Gastroesophageal sphincter (tissue), 4 donors: ENCODE data around the gene CYFIP1. TPM values are rescaled to one million over a fixed set of nuclear protein-coding genes. Genes with fewer than 3 reads are reported as not detected.

Source experiments
- ATAC-seq: fragments of 150-250 bp; one replicate; pipeline ENCODE4 v1.9.1; 2016; ENCODE audit warnings: mild to moderate bottlenecking, moderate library complexity
- H3K27ac ChIP-seq, 4 donors: fragments of 200-600 bp; sonication (generic) in 3 of 4; 1 replicate in 3 of 4; 2 replicates in 1 of 4; pipeline ENCODE4 v1.5.1; 2016 to 2019
- H3K27me3 ChIP-seq: fragments of 200-600 bp; sonication (generic); one replicate; pipeline ENCODE4 v1.5.1; 2019
- H3K36me3 ChIP-seq, 2 donors: fragments of 200-600 bp; sonication (generic); one replicate each; pipeline ENCODE4 v1.5.1; 2019; ENCODE audit warnings: control low read depth in 1 of 2
- H3K4me1 ChIP-seq, 3 donors: fragments of 200-600 bp; sonication (generic); 1 replicate in 2 of 3; 2 replicates in 1 of 3; pipeline ENCODE4 v1.5.1; 2016 to 2019; ENCODE audit warnings: control low read depth in 2 of 3
- H3K4me3 ChIP-seq, 2 donors: fragments of 200-600 bp; sonication (generic); one replicate each; pipeline ENCODE4 v1.5.1; 2019; ENCODE audit warnings: mild to moderate bottlenecking in 1 of 2, moderate library complexity in 1 of 2
- H3K9me3 ChIP-seq, 3 donors: fragments of 200-600 bp; sonication (generic); one replicate each; pipeline ENCODE4 v1.5.1; 2017 to 2019; ENCODE audit warnings: control low read depth in 2 of 3
- EP300 ChIP-seq: sonication (generic); formaldehyde crosslinking; IDR thresholded peaks from one replicate; pipeline ENCODE4 v1.6.1; 2017; ENCODE audit warnings: antibody characterized with exemption, mild to moderate bottlenecking
- POLR2A ChIP-seq, 2 donors: fragments of 450-650 bp; IDR thresholded peaks; one replicate each; pipeline ENCODE4 v1.6.1; 2017; ENCODE audit warnings: antibody characterized with exemption in 2 of 2, mild to moderate bottlenecking in 2 of 2, moderate library complexity in 1 of 2
- POLR2AphosphoS5 ChIP-seq: sonication (generic); formaldehyde crosslinking; IDR thresholded peaks from one replicate; pipeline ENCODE4 v1.6.1; 2017; ENCODE audit warnings: antibody characterized with exemption
- WGBS, 2 donors: methylation state at CpG; one replicate each; pipeline ENCODE4 v1.1.5; 2018; ENCODE audit warnings: low coverage in 1 of 2; 5-methylcytosine and 5-hydroxymethylcytosine counted together
- total RNA-seq, 4 donors: library from RNA; depleted of rRNA; stranded (reverse); fragments of >200 nt; gene quantifications; one replicate each; pipeline ENCODE4 v1.1.0, GENCODE V29; 2016
- TF ChIP-seq, protein P1 (sequence below), 4 experiments: fragments of 200-600 bp in 2 of 4; fragments of 450-650 bp in 2 of 4; sonication (generic) in 1 of 4; IDR thresholded peaks; one replicate each; pipeline ENCODE4 v1.5.1; 2017 to 2019; ENCODE audit warnings: antibody characterized with exemption in 4 of 4, mild to moderate bottlenecking in 2 of 4, moderate library complexity in 2 of 4

CYFIP1 gene
- total RNA-seq, 4 donors from 2014 or later = 82.3 to 116 (median 101) TPM

DNA sequence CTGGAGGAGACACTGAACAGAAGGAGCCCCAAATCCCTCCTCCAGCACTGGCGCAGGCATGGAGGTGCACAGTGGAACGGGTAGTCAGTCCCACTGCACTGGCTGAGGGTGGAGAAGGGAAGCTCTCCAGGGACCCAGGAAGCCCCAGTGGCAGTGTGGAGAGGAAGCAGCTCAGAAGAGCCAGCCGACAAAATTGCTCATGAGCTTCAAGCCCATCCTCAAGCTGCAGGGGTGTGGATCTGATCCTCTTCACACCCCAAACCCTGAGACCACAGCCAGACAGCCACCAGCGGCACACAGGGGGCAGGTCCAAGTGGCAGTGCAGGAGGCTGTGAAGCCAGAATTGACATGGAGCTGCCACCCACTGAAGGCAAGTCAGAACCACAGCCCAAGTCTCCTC lies 32.1 kb downstream of the CYFIP1 start:
- no peak for TF ChIP-seq EP300
- no peak for TF ChIP-seq POLR2AphosphoS5
- TF ChIP-seq, protein P1, sequence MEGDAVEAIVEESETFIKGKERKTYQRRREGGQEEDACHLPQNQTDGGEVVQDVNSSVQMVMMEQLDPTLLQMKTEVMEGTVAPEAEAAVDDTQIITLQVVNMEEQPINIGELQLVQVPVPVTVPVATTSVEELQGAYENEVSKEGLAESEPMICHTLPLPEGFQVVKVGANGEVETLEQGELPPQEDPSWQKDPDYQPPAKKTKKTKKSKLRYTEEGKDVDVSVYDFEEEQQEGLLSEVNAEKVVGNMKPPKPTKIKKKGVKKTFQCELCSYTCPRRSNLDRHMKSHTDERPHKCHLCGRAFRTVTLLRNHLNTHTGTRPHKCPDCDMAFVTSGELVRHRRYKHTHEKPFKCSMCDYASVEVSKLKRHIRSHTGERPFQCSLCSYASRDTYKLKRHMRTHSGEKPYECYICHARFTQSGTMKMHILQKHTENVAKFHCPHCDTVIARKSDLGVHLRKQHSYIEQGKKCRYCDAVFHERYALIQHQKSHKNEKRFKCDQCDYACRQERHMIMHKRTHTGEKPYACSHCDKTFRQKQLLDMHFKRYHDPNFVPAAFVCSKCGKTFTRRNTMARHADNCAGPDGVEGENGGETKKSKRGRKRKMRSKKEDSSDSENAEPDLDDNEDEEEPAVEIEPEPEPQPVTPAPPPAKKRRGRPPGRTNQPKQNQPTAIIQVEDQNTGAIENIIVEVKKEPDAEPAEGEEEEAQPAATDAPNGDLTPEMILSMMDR (IDR thresholded peaks at IDR 0.05) = no peak
- TF ChIP-seq POLR2A (IDR thresholded peaks at IDR 0.05) = no peak
- Histone ChIP-seq H3K36me3 (peaks cover 0 to 43% of the 10 kb centered on the region in 2 donors), H3K27ac (peak overlapping the region in 3 of 4 donors; percentile 4 to 39 (median 37)), H3K4me1 (peaks cover 0 to 72% (median 30%) of the 10 kb centered on the region in 3 donors), H3K4me3 (no peak overlapping the region), H3K9me3 (no peaks in the 10 kb centered on the region), H3K27me3 (no peaks in the 10 kb centered on the region)
- no peak for ATAC-seq
- WGBS, 2 donors = 80% methylated on average over 2 of the region's 4 CpGs; no CpG with 5 or more reads in 1 of the 2 donors

DNA sequence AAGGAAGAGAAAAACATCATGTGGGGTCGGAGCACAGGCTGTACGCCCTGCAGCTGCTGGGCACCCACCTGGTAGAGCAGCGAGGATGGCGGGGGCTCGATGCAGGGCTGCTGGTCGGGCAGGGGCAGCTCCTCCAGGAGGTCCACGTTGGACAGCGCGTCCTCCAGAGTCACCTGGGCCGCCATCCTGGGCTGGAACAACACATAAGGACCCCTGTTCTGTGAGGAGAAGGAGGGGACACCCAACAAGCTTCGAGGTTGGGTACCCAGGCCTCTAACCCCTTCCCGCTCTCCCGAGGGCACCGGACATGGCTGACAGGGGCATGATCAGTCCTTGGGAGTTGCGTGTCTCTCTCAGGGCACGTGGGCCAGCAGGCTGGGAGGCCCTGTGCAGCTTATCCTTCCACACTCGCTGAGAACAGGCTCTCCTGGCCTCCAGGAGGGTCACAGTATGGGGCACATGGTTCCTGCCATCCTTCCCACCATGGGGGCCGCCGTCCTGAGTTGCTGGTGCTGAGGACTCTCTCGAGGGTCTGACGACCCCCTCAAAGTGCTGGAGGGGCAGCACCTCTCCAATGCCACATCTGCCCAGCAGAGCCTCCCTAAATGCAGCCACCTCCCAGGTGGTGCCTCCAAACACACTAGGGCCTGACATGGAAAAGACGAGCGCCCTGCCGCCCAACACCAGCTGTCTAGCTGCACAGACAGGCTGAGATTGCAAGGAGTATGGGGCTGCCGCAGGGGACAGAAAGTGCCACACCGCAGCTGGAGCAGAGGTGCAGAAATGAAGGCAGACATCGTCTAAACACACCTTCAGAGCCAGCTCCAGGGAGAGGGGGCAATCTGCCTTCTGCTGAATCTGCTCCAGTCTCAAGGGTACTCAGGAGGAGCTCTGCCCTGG lies 32.8 kb downstream of the CYFIP1 start:
- H3K4me1 ChIP-seq = peaks cover 0 to 65% (median 27%) of the 10 kb centered on the region in 3 donors
- peak overlapping the region in 3 of 4 donors; percentile 4 to 39 (median 37) for H3K27ac ChIP-seq
- H3K36me3 ChIP-seq = peaks cover 0 to 50% of the 10 kb centered on the region in 2 donors
- H3K4me3 ChIP-seq = no peak overlapping the region
- 93 to 98% methylated on average over 5 to 9 of the region's 27 CpGs for WGBS, 2 donors
- no peak for ATAC-seq
- H3K9me3 ChIP-seq = no peaks in the 10 kb centered on the region
- no peaks in the 10 kb centered on the region for H3K27me3 ChIP-seq
- TF ChIP-seq POLR2A (IDR thresholded peaks at IDR 0.05) = no peak
- TF ChIP-seq POLR2AphosphoS5 = no peak
- TF ChIP-seq, protein P1 (IDR thresholded peaks at IDR 0.05) = no peak
- TF ChIP-seq EP300 = no peak

DNA sequence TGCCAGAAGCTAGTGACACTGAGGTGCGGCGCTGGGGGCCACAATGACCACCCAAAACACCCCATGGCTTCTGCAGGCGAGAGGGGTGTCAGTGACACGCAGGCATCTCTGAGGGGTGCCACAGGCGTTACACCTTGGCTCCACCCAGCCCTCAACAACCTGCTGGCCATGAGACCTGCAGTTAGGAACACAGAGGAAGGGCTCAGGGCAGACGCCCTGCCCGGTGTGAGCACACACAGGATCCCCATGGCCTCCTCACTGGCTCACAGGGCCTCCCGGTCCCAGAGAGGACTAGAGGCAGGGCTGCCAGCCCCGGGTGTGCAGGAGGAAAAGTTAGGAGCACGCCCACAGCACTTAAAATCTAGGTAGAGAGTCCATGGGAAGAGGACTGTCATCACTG lies 35.1 kb downstream of the CYFIP1 start:
- 82% methylated on average over 4 of the region's 10 CpGs; no CpG with 5 or more reads in 1 of the 2 donors for WGBS, 2 donors
- H3K4me1 ChIP-seq = peaks cover 0 to 42% (median 15%) of the 10 kb centered on the region in 3 donors
- no peaks in the 10 kb centered on the region for H3K9me3 ChIP-seq
- no peaks in the 10 kb centered on the region for H3K27me3 ChIP-seq
- no peak for ATAC-seq
- no peak overlapping the region for H3K27ac ChIP-seq
- TF ChIP-seq POLR2AphosphoS5 (no peak), POLR2A (IDR thresholded peaks at IDR 0.05) (no peak), EP300 (no peak)
- TF ChIP-seq, protein P1 (IDR thresholded peaks at IDR 0.05) = no peak
- no peak overlapping the region for H3K4me3 ChIP-seq
- peaks cover 0 to 73% of the 10 kb centered on the region in 2 donors for H3K36me3 ChIP-seq

DNA sequence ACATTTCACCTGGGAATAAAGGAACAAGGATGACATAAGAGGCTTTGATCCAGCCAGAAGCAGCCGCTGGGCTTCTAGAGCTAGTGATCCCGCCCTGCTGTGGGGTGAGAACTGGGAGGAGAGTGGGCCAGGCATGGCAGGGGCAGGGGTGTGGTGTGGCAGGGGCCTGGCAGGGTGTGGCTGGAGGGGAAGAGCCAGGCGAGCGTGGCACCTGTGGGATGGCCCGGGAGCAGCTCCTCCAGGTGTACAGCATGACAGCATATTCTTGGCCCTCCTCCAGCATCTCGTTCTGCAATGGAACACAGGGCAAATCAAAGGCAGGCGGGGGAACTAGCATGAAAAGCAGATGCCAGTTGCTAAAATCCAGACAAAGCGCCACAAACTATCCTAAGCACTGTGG lies 35.5 kb downstream of the CYFIP1 start:
- Histone ChIP-seq H3K27ac (no peak overlapping the region), H3K36me3 (peaks cover 0 to 77% of the 10 kb centered on the region in 2 donors), H3K9me3 (no peaks in the 10 kb centered on the region), H3K4me3 (no peak overlapping the region), H3K4me1 (peaks cover 0 to 40% (median 14%) of the 10 kb centered on the region in 3 donors), H3K27me3 (no peaks in the 10 kb centered on the region)
- WGBS, 2 donors = 75% methylated on average over 2 of the region's 8 CpGs; no CpG with 5 or more reads in 1 of the 2 donors
- no peak for ATAC-seq
- no peak for TF ChIP-seq POLR2A (IDR thresholded peaks at IDR 0.05)
- TF ChIP-seq EP300 = no peak
- TF ChIP-seq, protein P1 (IDR thresholded peaks at IDR 0.05) = no peak
- no peak for TF ChIP-seq POLR2AphosphoS5
